HG02840 (cell line): ENCODE data around the gene DLEC1.
"Not testable (repeated sequence)": the region's sequence is repeated elsewhere in the genome, so short reads cannot be mapped to it uniquely, and the experiment has no call there.

Experiments used
- ATAC-seq: cut with Tn5 transposase; IDR thresholded peaks from one replicate; pipeline ENCODE4 v1.9.1; 2021; ENCODE audit warnings: mild to moderate bottlenecking, moderate library complexity, moderate number of reproducible peaks; ENCODE audit not compliant: unreplicated experiment, low FRiP score

The DLEC1 gene

GRCh38 chr3:38147421-38147820 lies 108.4 kb downstream of the DLEC1 start:
- no peak for ATAC-seq

GRCh38 chr3:38148311-38148882 lies 109.4 kb downstream of the DLEC1 start:
- no peak for ATAC-seq

DNA sequence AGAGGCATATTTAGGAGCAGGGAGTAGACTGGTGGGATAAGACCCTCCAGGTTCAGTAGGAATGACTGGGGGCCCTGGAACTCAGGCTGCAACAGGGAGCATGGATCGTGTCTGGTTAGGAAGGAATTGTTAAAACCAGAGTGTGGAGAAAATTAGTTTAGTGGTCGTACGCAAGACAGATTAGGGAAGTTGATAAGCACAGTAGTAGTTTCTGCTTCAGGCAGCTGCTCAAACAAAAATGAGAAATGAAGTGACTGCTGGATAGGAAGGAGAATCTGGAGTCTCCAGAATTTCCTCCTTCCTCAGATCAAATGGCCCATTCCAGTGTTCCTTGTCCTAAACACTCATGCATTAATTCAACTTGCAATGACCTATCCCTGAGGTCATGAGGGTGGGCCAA lies 110.7 kb downstream of the DLEC1 start:
- no peak for ATAC-seq

- ATAC-seq, result no peak
Measured at GRCh38 chr3:38150780-38151528, 111.9 kb downstream of the DLEC1 start.

GRCh38 chr3:38151667-38152265 lies 112.8 kb downstream of the DLEC1 start:
- no peak for ATAC-seq

DNA sequence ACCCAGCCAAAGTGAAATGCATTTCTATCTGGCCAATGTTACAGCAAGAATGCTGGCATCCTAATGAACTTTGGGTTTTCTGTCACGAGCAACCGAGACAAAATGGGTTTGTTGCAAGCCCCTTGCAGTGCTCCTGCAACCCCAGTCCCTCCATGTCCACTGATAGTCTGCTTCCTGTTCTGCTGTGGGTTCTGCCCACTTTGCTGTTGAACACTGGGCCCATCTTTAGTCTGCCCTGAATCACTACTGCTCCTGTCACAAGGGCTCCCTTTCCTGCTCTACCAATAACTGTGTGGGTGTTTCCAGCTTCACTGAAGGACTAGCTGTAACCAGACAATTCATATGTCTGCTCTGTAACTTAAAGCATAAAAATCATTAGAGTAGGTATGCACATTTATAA lies 113.6 kb downstream of the DLEC1 start:
- ATAC-seq, result no peak

DNA sequence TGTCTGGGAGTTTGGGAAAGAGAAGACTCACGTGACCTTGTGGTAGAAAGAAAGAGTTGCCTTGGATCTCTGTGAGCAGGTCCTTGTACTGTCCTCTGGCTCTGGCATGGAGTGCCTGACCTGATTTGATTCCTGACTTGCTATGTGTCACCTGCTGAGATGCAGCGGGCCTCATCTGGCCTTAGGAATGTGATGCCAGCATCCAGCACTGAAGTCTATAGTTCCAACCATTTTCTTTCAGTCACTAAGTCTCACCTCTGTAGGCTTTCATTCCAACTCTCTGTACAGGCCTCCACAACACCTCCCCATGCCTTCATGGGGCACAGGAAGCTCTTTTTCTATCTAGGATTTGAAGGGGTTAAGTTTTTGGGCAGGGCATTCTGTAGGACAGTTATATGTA lies 114.2 kb downstream of the DLEC1 start:
- no peak for ATAC-seq

DNA sequence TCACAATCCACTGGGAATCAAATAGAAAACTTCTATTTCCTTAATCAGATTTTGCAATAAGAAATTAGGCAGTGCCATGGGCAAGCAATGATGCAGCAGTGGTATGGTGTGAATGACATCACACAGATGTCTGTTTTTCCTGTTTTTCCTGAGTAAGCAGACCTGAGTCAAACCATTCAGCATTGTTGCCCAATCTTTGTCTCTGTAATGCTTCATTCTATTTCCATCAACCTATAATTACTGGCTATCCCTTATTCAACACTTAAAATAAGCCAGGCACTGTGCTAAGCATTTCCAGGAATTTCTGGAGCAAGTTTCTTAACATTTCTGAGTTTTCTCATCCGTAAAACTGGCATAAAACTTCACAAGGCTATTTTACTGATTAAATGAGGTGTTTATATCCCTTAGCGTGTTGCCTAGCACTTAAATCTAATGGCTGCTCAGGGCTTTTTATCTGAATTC lies 115.1 kb downstream of the DLEC1 start:
- ATAC-seq, result no peak

- no peak for ATAC-seq
Measured at GRCh38 chr3:38154625-38155255, 115.7 kb downstream of the DLEC1 start.

- ATAC-seq, result no peak
Measured at GRCh38 chr3:38155825-38156224, 116.8 kb downstream of the DLEC1 start.

GRCh38 chr3:38157117-38157516 lies 118.1 kb downstream of the DLEC1 start:
- no peak for ATAC-seq

DNA sequence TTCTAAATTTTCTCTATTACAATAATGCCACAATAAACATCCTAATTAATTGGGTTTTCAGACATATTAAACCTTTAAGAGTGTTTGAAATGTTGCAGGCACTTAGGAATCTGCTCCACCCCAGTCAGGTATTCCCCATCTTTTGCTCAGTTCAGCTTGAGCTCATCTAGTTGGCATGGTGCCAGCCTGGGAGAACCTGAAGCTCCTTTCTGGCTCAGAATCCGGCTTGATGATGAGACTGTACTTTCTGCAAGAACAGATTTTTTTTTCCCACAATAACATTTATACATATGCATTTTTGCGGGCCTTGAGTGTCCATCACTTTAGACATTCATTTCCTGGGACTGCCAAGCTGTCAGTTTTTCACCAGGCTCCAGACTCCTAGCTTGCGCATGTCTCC lies 118.6 kb downstream of the DLEC1 start:
- ATAC-seq, result no peak

GRCh38 chr3:38158472-38158871 lies 119.5 kb downstream of the DLEC1 start:
- no peak for ATAC-seq

DNA sequence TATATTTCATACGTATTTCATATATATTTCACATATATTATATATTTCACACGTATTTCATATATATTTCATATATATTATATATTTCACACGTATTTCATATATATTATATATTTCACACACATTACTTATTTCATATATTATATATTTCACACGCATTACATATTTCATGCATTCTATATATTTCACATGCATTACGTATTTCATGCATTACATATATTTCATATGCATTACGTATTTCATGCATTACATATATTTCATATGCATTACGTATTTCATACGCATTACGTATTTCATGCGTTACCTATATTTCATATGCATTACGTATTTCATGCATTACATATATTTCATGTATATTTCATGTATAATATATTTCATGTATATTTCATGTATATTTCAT lies 121.7 kb downstream of the DLEC1 start:
- ATAC-seq, result not testable (repeated sequence)

- ATAC-seq, result no peak
Measured at GRCh38 chr3:38163117-38163840, 124.3 kb downstream of the DLEC1 start.

DNA sequence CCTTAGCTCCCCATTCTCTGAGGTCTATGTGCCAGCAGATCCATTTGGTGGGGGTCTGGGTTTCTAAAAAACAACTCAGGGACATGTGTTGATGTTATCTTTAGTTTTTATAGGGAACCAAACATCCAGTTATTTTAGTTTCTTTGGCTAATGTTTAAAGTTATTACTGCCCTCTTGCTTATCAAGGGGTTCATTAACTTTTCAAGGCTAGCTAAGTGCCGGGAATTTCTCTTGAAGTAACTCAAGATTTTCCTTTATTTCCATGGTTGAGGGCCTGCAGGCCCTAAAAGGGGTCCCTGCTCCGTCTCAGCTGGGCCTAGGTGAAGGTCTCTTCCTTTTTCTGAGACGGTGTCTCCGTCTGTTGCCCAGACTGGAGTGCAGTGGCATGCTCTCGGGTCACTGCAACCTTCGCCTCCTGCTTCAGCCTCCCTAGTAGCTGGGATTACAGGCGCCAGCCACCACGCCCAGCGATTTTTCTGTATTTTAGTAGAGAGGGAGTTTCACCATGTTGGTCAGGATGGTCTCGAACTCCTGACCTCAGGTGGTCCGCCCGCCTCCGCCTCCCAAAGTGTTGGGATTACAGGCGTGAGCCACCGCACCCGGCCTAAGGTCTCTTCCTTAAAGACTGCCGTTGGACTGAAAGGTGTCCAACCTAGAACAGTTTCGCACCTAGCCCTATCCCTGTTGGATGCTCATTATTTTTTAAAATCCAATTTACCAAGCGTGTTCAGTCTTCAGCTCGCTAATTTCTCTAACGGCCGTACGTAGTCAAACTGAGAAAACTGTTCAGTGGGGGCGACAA lies 125.0 kb downstream of the DLEC1 start:
- no peak for ATAC-seq

- peak; percentile 22 for ATAC-seq
Measured at GRCh38 chr3:38164643-38164951, 125.6 kb downstream of the DLEC1 start.

DNA sequence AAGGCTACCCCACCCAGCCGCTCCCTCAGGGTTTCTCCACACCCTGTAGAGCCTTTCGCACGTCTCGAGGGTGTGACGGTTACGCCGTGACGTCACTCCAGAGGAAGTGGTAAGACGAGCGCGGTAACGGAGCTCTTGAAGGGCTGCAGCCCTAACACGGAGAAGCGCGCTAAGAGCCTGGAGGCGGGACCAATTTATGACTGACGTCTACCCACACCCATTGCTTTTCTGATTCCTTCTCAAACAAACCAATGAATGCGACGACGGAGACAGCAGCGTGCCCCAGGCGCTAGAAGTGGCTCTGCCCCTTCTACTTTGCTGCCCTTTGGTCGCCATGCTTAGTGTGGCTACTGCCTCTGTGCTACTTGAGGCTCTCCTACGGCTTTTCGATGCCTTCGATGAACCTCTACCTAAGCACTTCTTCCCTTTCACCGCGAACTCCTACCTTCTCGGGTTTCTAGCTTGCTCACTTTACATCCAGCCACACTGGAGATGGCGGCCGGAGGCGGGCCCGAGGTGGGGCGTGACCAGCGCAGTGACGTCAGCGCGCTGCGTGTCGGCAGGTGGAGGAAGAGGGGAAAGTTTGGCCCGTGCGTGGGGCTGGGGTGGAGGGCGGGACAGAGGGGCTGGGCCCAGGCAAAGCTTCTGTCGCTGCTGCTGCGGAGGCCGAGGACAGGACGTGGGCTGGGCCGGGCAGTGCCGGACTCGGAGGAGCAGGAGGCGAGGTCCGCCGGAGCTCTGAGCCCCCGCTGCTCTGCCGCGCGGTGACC lies 126.1 kb downstream of the DLEC1 start, which contains the start of gene OXSR1:
Gene OXSR1, plus strand, starts transcription at position 586 of the 770 bp plus-strand sequence. CDS start 340 bp downstream, outside the sequence.
- peak; percentile 95 for ATAC-seq

DNA sequence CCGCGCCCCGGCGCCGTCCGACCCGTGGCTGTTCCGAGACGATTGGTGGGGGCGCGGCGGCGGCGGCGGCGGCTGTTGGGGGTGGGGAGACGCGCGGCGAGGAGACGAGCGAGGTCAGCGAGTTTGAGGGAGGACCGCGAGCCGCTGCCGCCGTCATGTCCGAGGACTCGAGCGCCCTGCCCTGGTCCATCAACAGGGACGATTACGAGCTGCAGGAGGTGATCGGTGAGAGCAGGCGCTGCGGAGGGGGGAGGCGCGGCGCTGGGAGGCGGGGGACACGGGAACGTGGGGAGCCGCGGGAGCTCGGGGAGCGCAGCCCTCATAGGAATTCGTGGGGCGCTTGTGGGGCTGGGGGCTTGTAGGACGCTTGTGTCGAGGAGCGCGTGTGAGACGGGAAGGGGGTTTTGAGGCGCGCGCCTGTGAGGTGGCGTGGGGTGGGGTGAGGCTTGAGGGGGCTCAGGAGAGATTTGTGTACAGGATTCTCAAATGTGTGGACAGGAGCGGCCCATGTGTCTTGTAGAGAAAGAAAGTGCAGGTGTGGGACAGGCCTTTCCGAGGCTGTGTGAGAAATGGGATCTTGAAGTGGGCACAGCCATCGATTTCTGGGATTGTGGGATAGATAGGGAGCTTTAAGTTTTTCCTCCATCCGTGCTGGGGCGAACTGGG lies 126.8 kb downstream of the DLEC1 start:
- no peak for ATAC-seq
